GM21723 (cell line): Measurements from ENCODE around the gene RACK1.
"Not testable (repeated sequence)": the region's sequence is repeated elsewhere in the genome, so short reads cannot be mapped to it uniquely, and the experiment has no call there.

Source experiments
- ATAC-seq: cut with Tn5 transposase; IDR thresholded peaks from one replicate; pipeline ENCODE4 v1.9.1; 2021; ENCODE audit warnings: mild to moderate bottlenecking, moderate library complexity; ENCODE audit not compliant: unreplicated experiment

Gene RACK1

GRCh38 chr5:181217111-181217802 is 26.4 kb downstream of the RACK1 start:
- peak; percentile 27 for ATAC-seq

- no peak for ATAC-seq
Observed at GRCh38 chr5:181215997-181216989, 27.4 kb downstream of the RACK1 start.

- ATAC-seq, result not testable (repeated sequence)
Observed at GRCh38 chr5:181214249-181214648, 29.5 kb downstream of the RACK1 start.

- ATAC-seq, result no peak
Observed at GRCh38 chr5:181212934-181213333, 30.8 kb downstream of the RACK1 start.

GRCh38 chr5:181212080-181212479 is 31.6 kb downstream of the RACK1 start:
- no peak for ATAC-seq

- ATAC-seq, result no peak
Observed at GRCh38 chr5:181211208-181211607, 32.5 kb downstream of the RACK1 start.

GRCh38 chr5:181210698-181211097 is 33.0 kb downstream of the RACK1 start:
- ATAC-seq, result not testable (repeated sequence)

- not testable (repeated sequence) for ATAC-seq
Observed at GRCh38 chr5:181210148-181210547, 33.6 kb downstream of the RACK1 start.

- ATAC-seq, result not testable (repeated sequence)
Observed at GRCh38 chr5:181209006-181209405, 34.7 kb downstream of the RACK1 start.

GRCh38 chr5:181207960-181208253 is 35.8 kb downstream of the RACK1 start:
- no peak for ATAC-seq

GRCh38 chr5:181207214-181207959 is 36.3 kb downstream of the RACK1 start:
- peak; percentile 38 for ATAC-seq

GRCh38 chr5:181205761-181206649 is 37.7 kb downstream of the RACK1 start:
- no peak for ATAC-seq

GRCh38 chr5:181204826-181205760 is 38.6 kb downstream of the RACK1 start, which contains the start of gene TRIM7:
TSS of gene TRIM7 (minus strand) at chr5:181205196. CDS start at chr5:181205110, 86 bp downstream.
- no peak for ATAC-seq

GRCh38 chr5:181204113-181204825 is 39.4 kb downstream of the RACK1 start:
- ATAC-seq, result no peak

GRCh38 chr5:181203777-181204112 is 40.0 kb downstream of the RACK1 start:
- no peak for ATAC-seq

- no peak for ATAC-seq
Observed at GRCh38 chr5:181203093-181203711, 40.5 kb downstream of the RACK1 start.

- ATAC-seq, result no peak
Observed at GRCh38 chr5:181200816-181201215, 42.9 kb downstream of the RACK1 start.
